Measurements from ENCODE around the gene MPDZ.

Gene MPDZ

DNA sequence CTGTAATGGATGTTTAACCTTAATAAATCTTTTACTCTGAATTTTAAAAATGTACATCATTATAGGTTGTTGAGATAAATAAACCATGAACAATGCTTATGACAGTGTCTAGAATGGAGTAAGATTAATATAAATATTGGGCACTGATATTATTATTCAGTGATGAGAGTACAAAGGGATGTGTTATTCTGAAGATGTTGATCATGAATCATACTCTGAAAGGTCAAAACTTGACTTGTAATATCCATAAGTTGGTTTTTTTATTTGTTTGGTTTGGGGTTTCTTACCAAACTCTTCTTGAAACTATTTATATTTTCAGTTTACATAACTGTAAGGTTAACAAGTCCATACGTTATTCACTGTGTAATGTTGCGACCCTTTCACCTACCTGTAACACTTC is 163.2 kb downstream of the MPDZ start:
- Histone ChIP-seq H3K4me3 (ENCODE audit: low read length in 2 of 2) (no peak overlapping the region), H2BK12ac (ENCODE audit: low read length) (no peak overlapping the region), H3K9ac (ENCODE audit: low read depth, low read length, poor library complexity) (no peak overlapping the region), H3K4me1 (ENCODE audit: control insufficient read depth in 2 of 2, insufficient read depth in 1 of 2, low read depth in 1 of 2, low read length in 2 of 2) (no peaks in the 10 kb centered on the region), H3K14ac (ENCODE audit: low read length) (no peak overlapping the region), H2BK120ac (ENCODE audit: low read depth, low read length) (no peak overlapping the region), H3K27ac (replicated peaks; ENCODE audit: low read length) (no peak overlapping the region), H3K36me3 (replicated peaks in 1 of 2; ENCODE audit: control insufficient read depth in 2 of 2, insufficient read depth in 2 of 2, low read length in 2 of 2) (peaks cover 7 to 74% of the 10 kb centered on the region in 2 donors), H2AFZ (ENCODE audit: low read length) (no peak overlapping the region), H3K9me3 (replicated peaks in 1 of 2; ENCODE audit: control insufficient read depth in 2 of 2, insufficient read depth in 1 of 2, low read depth in 1 of 2, low read length in 2 of 2) (no peaks in the 10 kb centered on the region), H3K23ac (ENCODE audit: low read depth, low read length, poor library complexity) (no peak overlapping the region), H2AK5ac (ENCODE audit: low read depth, low read length) (no peak overlapping the region), H4K91ac (ENCODE audit: low read depth, low read length, poor library complexity) (no peak overlapping the region), H3K18ac (ENCODE audit: low read length) (no peak overlapping the region), H3K4me2 (ENCODE audit: insufficient read depth, low read length, poor library complexity, severe bottlenecking) (no peak overlapping the region), H3K4ac (ENCODE audit: low read length) (no peak overlapping the region), H3K27me3 (ENCODE audit: control insufficient read depth in 3 of 3, insufficient read depth in 3 of 3, low read depth in 1 of 3, low read length in 3 of 3) (no peaks in the 10 kb centered on the region), H2BK5ac (ENCODE audit: low read length) (no peak overlapping the region), H3K79me1 (ENCODE audit: low read depth, low read length) (no peaks in the 10 kb centered on the region), H4K8ac (ENCODE audit: low read depth, low read length) (no peak overlapping the region), H2BK15ac (ENCODE audit: low read length) (no peak overlapping the region)
- DNase-seq (ENCODE audit: low spot score): no peak
- WGBS, 2 donors (ENCODE audit: extremely low coverage in 2 of 2, insufficient read length in 2 of 2, insufficient replicate concordance in 1 of 2): no CpG with 5 or more reads among the region's 2 CpGs

GRCh38 chr9:13113751-13114150 is 165.7 kb downstream of the MPDZ start:
- Histone ChIP-seq H2AK5ac (ENCODE audit: low read depth, low read length) (no peak overlapping the region), H3K23ac (ENCODE audit: low read depth, low read length, poor library complexity) (no peak overlapping the region), H2BK12ac (ENCODE audit: low read length) (no peak overlapping the region), H2BK120ac (ENCODE audit: low read depth, low read length) (no peak overlapping the region), H4K91ac (ENCODE audit: low read depth, low read length, poor library complexity) (no peak overlapping the region), H3K4me2 (ENCODE audit: insufficient read depth, low read length, poor library complexity, severe bottlenecking) (no peak overlapping the region), H3K4ac (ENCODE audit: low read length) (no peak overlapping the region), H2BK5ac (ENCODE audit: low read length) (no peak overlapping the region), H3K4me1 (ENCODE audit: control insufficient read depth in 2 of 2, insufficient read depth in 1 of 2, low read depth in 1 of 2, low read length in 2 of 2) (no peaks in the 10 kb centered on the region), H2BK15ac (ENCODE audit: low read length) (no peak overlapping the region), H3K9me3 (replicated peaks in 1 of 2; ENCODE audit: control insufficient read depth in 2 of 2, insufficient read depth in 1 of 2, low read depth in 1 of 2, low read length in 2 of 2) (no peaks in the 10 kb centered on the region), H3K18ac (ENCODE audit: low read length) (no peak overlapping the region), H4K8ac (ENCODE audit: low read depth, low read length) (no peak overlapping the region), H3K27me3 (ENCODE audit: control insufficient read depth in 3 of 3, insufficient read depth in 3 of 3, low read depth in 1 of 3, low read length in 3 of 3) (no peaks in the 10 kb centered on the region), H2AFZ (ENCODE audit: low read length) (no peak overlapping the region), H3K27ac (replicated peaks; ENCODE audit: low read length) (no peak overlapping the region), H3K14ac (ENCODE audit: low read length) (no peak overlapping the region), H3K79me1 (ENCODE audit: low read depth, low read length) (no peaks in the 10 kb centered on the region), H3K4me3 (ENCODE audit: low read length in 2 of 2) (no peak overlapping the region), H3K9ac (ENCODE audit: low read depth, low read length, poor library complexity) (no peak overlapping the region), H3K36me3 (replicated peaks in 1 of 2; ENCODE audit: control insufficient read depth in 2 of 2, insufficient read depth in 2 of 2, low read length in 2 of 2) (peaks cover 12 to 74% of the 10 kb centered on the region in 2 donors)
- no peak for DNase-seq (ENCODE audit: low spot score)
- no CpG with 5 or more reads among the region's 1 CpG for WGBS, 2 donors (ENCODE audit: extremely low coverage in 2 of 2, insufficient read length in 2 of 2, insufficient replicate concordance in 1 of 2)

GRCh38 chr9:13113216-13113615 is 166.3 kb downstream of the MPDZ start:
- Histone ChIP-seq H4K91ac (ENCODE audit: low read depth, low read length, poor library complexity) (no peak overlapping the region), H3K9me3 (replicated peaks in 1 of 2; ENCODE audit: control insufficient read depth in 2 of 2, insufficient read depth in 1 of 2, low read depth in 1 of 2, low read length in 2 of 2) (no peaks in the 10 kb centered on the region), H4K8ac (ENCODE audit: low read depth, low read length) (no peak overlapping the region), H3K4ac (ENCODE audit: low read length) (no peak overlapping the region), H3K14ac (ENCODE audit: low read length) (no peak overlapping the region), H2BK120ac (ENCODE audit: low read depth, low read length) (no peak overlapping the region), H3K9ac (ENCODE audit: low read depth, low read length, poor library complexity) (no peak overlapping the region), H2BK15ac (ENCODE audit: low read length) (no peak overlapping the region), H3K4me3 (ENCODE audit: low read length in 2 of 2) (no peak overlapping the region), H3K4me2 (ENCODE audit: insufficient read depth, low read length, poor library complexity, severe bottlenecking) (no peak overlapping the region), H2AK5ac (ENCODE audit: low read depth, low read length) (no peak overlapping the region), H3K36me3 (replicated peaks in 1 of 2; ENCODE audit: control insufficient read depth in 2 of 2, insufficient read depth in 2 of 2, low read length in 2 of 2) (peaks cover 11 to 74% of the 10 kb centered on the region in 2 donors), H2BK12ac (ENCODE audit: low read length) (no peak overlapping the region), H3K4me1 (ENCODE audit: control insufficient read depth in 2 of 2, insufficient read depth in 1 of 2, low read depth in 1 of 2, low read length in 2 of 2) (no peaks in the 10 kb centered on the region), H3K79me1 (ENCODE audit: low read depth, low read length) (no peaks in the 10 kb centered on the region), H3K23ac (ENCODE audit: low read depth, low read length, poor library complexity) (no peak overlapping the region), H3K27me3 (ENCODE audit: control insufficient read depth in 3 of 3, insufficient read depth in 3 of 3, low read depth in 1 of 3, low read length in 3 of 3) (no peaks in the 10 kb centered on the region), H3K27ac (replicated peaks; ENCODE audit: low read length) (no peak overlapping the region), H2AFZ (ENCODE audit: low read length) (no peak overlapping the region), H3K18ac (ENCODE audit: low read length) (no peak overlapping the region), H2BK5ac (ENCODE audit: low read length) (no peak overlapping the region)
- WGBS, 2 donors (ENCODE audit: extremely low coverage in 2 of 2, insufficient read length in 2 of 2, insufficient replicate concordance in 1 of 2): no CpG with 5 or more reads among the region's 3 CpGs
- DNase-seq (ENCODE audit: low spot score): no peak

DNA sequence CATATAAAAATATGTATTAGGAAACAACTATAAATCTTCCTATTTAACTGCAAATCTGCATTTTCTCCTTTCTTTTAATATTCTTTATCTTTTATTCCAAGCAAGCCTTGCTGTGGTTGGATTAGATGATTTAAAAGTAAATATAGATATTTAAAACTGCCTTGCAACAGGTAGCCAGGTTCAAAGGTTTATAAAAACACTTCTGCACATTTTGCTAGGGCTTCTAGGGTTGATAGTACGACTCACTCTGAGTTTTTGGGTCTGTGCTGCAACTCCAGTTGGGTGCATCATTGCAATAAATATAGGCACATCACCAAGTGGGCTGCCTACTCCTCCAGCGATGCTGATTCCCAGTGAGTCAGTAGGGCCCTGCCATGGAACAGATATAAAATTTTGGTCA is 167.7 kb downstream of the MPDZ start:
- H3K27me3 ChIP-seq (ENCODE audit: control insufficient read depth in 3 of 3, insufficient read depth in 3 of 3, low read depth in 1 of 3, low read length in 3 of 3): no peaks in the 10 kb centered on the region
- no peak overlapping the region for H2BK12ac ChIP-seq (ENCODE audit: low read length)
- peaks cover 11 to 81% of the 10 kb centered on the region in 2 donors for H3K36me3 ChIP-seq (replicated peaks in 1 of 2; ENCODE audit: control insufficient read depth in 2 of 2, insufficient read depth in 2 of 2, low read length in 2 of 2)
- no peak for DNase-seq (ENCODE audit: low spot score)
- no peak overlapping the region for H3K4me2 ChIP-seq (ENCODE audit: insufficient read depth, low read length, poor library complexity, severe bottlenecking)
- no peak overlapping the region for H3K14ac ChIP-seq (ENCODE audit: low read length)
- H3K4me3 ChIP-seq (ENCODE audit: low read length in 2 of 2): no peak overlapping the region
- no peak overlapping the region for H2AK5ac ChIP-seq (ENCODE audit: low read depth, low read length)
- no peak overlapping the region for H3K23ac ChIP-seq (ENCODE audit: low read depth, low read length, poor library complexity)
- WGBS, 2 donors (ENCODE audit: extremely low coverage in 2 of 2, insufficient read length in 2 of 2, insufficient replicate concordance in 1 of 2): no CpG with 5 or more reads among the region's 2 CpGs
- peaks cover 0 to 2% of the 10 kb centered on the region in 2 donors for H3K4me1 ChIP-seq (ENCODE audit: control insufficient read depth in 2 of 2, insufficient read depth in 1 of 2, low read depth in 1 of 2, low read length in 2 of 2)
- no peaks in the 10 kb centered on the region for H3K9me3 ChIP-seq (replicated peaks in 1 of 2; ENCODE audit: control insufficient read depth in 2 of 2, insufficient read depth in 1 of 2, low read depth in 1 of 2, low read length in 2 of 2)
- no peak overlapping the region for H2BK15ac ChIP-seq (ENCODE audit: low read length)
- H3K18ac ChIP-seq (ENCODE audit: low read length): no peak overlapping the region
- H3K9ac ChIP-seq (ENCODE audit: low read depth, low read length, poor library complexity): no peak overlapping the region
- no peak overlapping the region for H2BK120ac ChIP-seq (ENCODE audit: low read depth, low read length)
- H4K8ac ChIP-seq (ENCODE audit: low read depth, low read length): no peak overlapping the region
- no peak overlapping the region for H3K4ac ChIP-seq (ENCODE audit: low read length)
- no peak overlapping the region for H2AFZ ChIP-seq (ENCODE audit: low read length)
- H3K79me1 ChIP-seq (ENCODE audit: low read depth, low read length): no peaks in the 10 kb centered on the region
- H3K27ac ChIP-seq (replicated peaks; ENCODE audit: low read length): no peak overlapping the region
- no peak overlapping the region for H4K91ac ChIP-seq (ENCODE audit: low read depth, low read length, poor library complexity)
- no peak overlapping the region for H2BK5ac ChIP-seq (ENCODE audit: low read length)

Measured in neuronal stem cell (in vitro differentiated cells).